ENCODE data around the gene GYG2.
"Not testable (repeated sequence)": the region's sequence is repeated elsewhere in the genome, so short reads cannot be mapped to it uniquely, and the experiment has no call there.

GYG2 gene

DNA sequence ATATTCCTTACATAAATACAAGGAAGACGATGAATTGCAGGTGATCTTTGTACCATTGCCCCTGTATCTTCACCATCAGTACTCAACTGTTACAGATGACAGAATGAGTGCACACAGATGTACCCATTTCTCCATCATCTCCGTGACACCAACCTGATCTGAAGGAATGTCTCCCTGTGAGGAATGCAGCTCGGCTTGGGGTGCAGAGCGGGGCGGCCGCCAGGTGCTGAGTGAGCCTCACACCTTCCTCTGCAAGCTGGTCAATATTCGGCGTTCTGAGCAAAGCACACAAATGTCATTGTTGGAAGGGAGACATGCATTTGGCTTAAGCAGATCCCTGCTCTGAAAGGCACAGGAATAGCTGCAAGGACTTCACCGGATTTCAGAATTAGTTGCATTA lies 93.0 kb downstream of the GYG2 start:
- TF ChIP-seq, protein P1, sequence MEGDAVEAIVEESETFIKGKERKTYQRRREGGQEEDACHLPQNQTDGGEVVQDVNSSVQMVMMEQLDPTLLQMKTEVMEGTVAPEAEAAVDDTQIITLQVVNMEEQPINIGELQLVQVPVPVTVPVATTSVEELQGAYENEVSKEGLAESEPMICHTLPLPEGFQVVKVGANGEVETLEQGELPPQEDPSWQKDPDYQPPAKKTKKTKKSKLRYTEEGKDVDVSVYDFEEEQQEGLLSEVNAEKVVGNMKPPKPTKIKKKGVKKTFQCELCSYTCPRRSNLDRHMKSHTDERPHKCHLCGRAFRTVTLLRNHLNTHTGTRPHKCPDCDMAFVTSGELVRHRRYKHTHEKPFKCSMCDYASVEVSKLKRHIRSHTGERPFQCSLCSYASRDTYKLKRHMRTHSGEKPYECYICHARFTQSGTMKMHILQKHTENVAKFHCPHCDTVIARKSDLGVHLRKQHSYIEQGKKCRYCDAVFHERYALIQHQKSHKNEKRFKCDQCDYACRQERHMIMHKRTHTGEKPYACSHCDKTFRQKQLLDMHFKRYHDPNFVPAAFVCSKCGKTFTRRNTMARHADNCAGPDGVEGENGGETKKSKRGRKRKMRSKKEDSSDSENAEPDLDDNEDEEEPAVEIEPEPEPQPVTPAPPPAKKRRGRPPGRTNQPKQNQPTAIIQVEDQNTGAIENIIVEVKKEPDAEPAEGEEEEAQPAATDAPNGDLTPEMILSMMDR (conservative IDR thresholded peaks at IDR 0.05) = no peak
- no peak for TF ChIP-seq ZFX (IDR thresholded peaks at IDR 0.05)
- no peak overlapping the region for H3K27ac ChIP-seq

DNA sequence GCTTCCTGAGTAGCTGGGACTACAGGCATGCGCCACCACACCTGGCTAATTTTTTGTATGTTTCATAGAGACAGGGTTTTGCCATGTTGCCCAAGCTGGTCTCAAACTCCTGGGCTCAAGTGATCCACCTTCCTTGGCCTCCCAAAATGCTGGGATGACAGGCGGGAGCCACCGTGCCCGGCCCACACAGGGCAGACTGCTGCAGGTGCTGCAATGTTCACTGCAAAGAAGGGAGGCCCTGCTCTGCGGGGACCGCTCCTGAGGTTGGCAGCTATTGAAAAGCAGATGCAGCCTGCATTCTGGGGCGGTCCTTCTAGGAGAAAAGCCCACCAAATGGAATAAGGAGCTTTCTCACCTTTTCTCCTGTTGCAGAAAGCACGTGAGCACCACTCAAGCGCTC lies 95.4 kb downstream of the GYG2 start:
- no peak overlapping the region for H3K27ac ChIP-seq
- TF ChIP-seq, protein P1 (conservative IDR thresholded peaks at IDR 0.05) = no peak
- TF ChIP-seq ZFX (IDR thresholded peaks at IDR 0.05) = no peak

DNA sequence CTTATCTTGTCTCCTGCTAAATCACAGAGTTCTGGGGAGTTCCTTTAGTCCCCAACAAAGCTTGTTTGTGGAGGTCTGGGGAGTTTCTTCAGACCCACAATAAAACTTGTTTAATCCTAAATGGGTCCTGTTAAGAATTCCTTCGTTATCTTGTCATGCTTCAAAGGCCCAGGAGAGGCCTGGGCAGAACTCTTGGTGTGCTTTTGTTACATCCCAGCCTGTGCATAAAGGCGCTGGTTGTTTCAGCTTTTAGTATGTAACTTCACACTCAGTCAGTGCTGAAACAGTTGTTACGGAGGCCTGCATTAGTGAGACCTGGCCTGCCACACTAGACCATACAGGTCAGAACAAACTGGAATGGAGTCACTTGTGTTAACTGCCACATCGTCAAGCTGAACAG lies 97.5 kb downstream of the GYG2 start:
- H3K27ac ChIP-seq = not testable (repeated sequence)

DNA sequence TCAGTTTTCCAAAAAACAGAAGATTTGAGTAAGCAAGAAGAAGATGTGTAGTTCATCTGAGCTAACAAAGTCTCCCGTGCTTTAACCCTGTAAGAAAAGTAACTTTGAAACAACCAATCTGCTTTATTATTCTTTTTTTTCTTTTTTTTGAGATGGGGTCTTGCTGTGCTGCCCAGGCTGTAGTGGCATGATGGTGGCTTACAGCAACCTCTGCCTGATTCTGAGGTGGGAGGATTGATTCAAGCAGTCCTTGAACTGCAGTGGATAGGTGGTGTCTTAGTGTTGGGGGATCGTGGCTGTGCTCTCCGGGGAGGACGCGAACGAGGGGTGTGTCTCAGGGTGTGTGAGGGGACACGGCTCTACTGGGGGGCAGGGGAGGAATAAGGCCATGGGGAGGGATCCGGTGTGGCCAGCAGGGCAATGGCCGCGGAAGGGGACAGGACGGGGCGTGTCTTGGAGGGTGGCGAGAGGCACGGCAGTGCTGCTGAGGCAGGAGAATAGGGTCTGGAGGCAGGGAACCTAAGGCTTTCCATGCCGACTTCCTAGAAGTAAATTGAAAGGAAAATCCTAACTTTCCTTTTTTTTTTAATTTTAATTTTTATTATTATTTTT lies 98.0 kb downstream of the GYG2 start:
- no peak for TF ChIP-seq ZFX (IDR thresholded peaks at IDR 0.05)
- TF ChIP-seq, protein P1 (conservative IDR thresholded peaks at IDR 0.05) = no peak
- no peak overlapping the region for H3K27ac ChIP-seq

DNA sequence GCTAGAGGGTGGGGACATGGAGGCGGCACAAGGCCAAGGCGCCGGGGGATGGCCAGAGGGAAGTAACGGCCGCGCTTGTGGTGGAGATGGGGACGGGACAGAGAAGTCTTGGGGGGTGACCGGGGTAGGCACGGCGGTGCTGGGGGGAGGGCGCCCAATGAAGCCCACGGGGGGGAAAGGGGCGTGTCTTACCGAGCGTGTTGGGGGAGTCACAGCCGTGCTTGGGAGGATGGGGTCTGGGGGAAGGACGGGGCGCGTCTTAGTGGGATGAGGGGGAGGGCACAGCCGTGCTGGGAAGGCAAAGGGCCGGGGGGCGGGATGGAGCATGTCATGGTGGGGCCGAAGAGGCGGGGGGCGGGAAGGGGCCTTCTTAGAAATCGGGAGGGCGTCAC lies 99.5 kb downstream of the GYG2 start:
- H3K27ac ChIP-seq = peak overlapping the region; percentile 91
- TF ChIP-seq, protein P1 (conservative IDR thresholded peaks at IDR 0.05) = no peak
- no peak for TF ChIP-seq ZFX (IDR thresholded peaks at IDR 0.05)

DNA sequence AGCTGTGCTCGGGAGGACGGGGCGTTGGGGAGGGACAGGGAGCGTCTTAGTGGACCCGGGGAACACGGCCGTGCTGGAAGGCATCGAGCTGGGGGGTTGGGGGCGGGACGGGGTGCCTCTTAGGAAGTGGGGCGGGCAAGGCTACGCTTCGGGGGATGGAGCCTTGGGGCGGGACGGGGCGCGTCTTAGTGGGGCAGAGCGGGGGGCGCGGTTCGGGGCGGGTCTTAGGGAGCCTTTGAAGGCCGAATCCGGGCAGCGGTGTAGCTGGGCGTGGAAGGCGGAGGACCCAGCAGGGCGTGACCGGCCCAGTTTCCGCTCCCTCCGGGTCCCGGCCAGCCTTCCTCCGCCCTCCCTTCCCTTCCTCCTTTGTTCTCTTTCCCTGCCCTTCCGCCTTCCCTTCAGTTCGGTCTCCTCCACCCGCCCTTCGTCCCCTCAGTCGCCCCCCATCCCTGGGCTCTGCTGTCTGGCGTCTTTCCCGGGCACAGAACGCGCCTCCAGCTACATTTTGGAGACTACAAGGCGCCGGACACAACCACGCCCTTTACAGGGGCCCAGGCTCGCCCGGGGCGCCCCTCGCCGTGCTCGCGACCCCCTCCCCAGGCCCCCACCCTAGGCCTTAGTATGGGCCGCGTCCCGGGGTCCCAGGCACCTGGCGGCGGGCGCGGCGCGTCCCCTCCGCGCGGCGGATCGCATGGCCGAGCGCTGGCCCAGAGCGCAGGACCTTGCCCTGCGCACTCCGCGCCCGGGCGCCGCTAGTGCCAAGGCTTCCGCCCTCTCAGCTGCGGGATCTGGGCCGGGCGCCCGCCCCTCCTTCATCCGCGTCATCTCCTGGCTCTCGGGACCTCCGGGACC lies 100.1 kb downstream of the GYG2 start, which contains the start of gene ARSD:
Gene ARSD, minus strand, starts transcription at position 757 of the 852 bp plus-strand sequence. Its CDS starts 64 bp downstream, at position 693.
- TF ChIP-seq ZFX (IDR thresholded peaks at IDR 0.05) = peak; percentile 28; the same call in 1 of the 2 replicates
- TF ChIP-seq, protein P1 (conservative IDR thresholded peaks at IDR 0.05) = no peak
- peak within 1 kb of the TSS; percentile 91 for H3K27ac ChIP-seq

DNA sequence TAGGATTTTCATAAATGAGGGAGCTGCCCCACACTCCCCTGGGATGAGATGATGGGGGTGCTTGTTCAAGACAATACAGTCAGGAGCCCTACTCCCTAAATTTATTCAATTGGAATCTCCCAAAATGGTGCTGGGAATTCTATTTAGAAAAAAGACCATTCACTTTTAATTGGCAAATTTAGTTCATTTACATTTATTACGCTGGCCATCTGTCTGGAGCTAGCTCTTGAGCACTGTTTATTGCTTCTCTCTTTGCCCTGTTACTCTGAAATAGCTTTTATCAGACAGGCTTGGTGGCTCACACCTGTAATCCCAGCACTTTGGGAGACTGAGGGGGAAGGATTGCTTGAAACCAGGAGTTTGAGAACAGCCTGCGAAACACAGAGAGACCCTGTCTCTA lies 102.4 kb downstream of the GYG2 start:
- H3K27ac ChIP-seq = no peak overlapping the region
- TF ChIP-seq ZFX (IDR thresholded peaks at IDR 0.05) = no peak
- TF ChIP-seq, protein P1 (conservative IDR thresholded peaks at IDR 0.05) = no peak

All from C4-2B (cell line).